Measurements from ENCODE around the gene NFATC3. TPM values are rescaled to one million over a fixed set of nuclear protein-coding genes. Genes with fewer than 3 reads are reported as not detected.
A peak's percentile ranks its signal among the peaks of the same experiment; 100 is the strongest.

NFATC3 gene
- polyA plus RNA-seq, 3 donors: 14.3 to 21.8 (median 15.8) TPM

DNA sequence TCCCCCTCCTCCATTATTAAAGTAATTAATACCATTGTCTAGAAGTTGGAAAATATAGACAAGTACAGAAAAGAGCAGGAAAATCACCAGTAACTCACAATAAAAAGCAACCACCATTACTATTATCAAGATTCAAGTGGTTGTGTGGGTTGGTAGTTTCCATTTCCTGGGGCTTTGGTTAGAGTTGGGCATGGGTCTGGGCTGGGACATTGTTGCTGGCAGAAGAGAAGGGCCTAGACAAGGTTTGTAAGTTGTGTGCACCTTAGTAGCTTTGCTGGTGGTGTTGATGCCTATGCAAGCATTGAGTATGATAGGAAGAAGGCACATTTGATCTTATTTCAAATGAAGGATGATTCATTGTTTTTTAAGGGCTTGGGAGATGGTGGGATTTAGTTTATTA lies 25.4 kb upstream of the NFATC3 start:
- peaks cover 0 to under 1% (median 0%) of the 10 kb centered on the region in 7 donors for H3K9me3 Mint-ChIP-seq
- peak overlapping the region in 3 of 7 donors; percentile 38 to 82 (median 74) for H3K27ac Mint-ChIP-seq
- Histone ChIP-seq H3K36me3 (replicated peaks in 1 of 2; ENCODE audit: control insufficient read depth in 1 of 2, insufficient read depth in 2 of 2, low read length in 2 of 2) (peaks cover 21 to 73% of the 10 kb centered on the region in 2 donors), H3K4me3 (replicated peaks in 1 of 3; ENCODE audit: low read depth in 2 of 3, low read length in 3 of 3) (no peak overlapping the region), H3K27ac (ENCODE audit: low read depth in 1 of 2, low read length in 2 of 2) (peak overlapping the region in 1 of 2 donors; percentile 68), H3K9me3 (replicated peaks in 1 of 2; ENCODE audit: control insufficient read depth in 1 of 2, insufficient read depth in 1 of 2, low read length in 2 of 2) (no peaks in the 10 kb centered on the region), H4K20me1 (ENCODE audit: insufficient read depth, low read length) (no peaks in the 10 kb centered on the region), H3K27me3 (ENCODE audit: control insufficient read depth in 2 of 2, insufficient read depth in 2 of 2, low read length in 2 of 2) (no peaks in the 10 kb centered on the region), H2AFZ (ENCODE audit: insufficient read depth, low read depth, low read length, poor library complexity, severe bottlenecking) (no peak overlapping the region), H3K9ac (ENCODE audit: insufficient read depth, low read length, poor library complexity, severe bottlenecking) (no peak overlapping the region), H3K79me2 (ENCODE audit: insufficient read depth, low read length) (no peaks in the 10 kb centered on the region), H3K4me1 (ENCODE audit: control insufficient read depth in 1 of 2, insufficient read depth in 2 of 2, low read length in 2 of 2) (peaks cover 47 to 48% of the 10 kb centered on the region in 2 donors), H3K4me2 (replicated peaks; ENCODE audit: extremely low read depth, low read length, poor library complexity, severe bottlenecking) (no peak overlapping the region)
- H3K4me3 Mint-ChIP-seq: no peak overlapping the region
- H3K36me3 Mint-ChIP-seq: peaks cover 51 to 72% of the 10 kb centered on the region in 2 donors
- H3K27me3 Mint-ChIP-seq (ENCODE audit: low read depth in 3 of 3): peaks cover 0 to 2% (median 0%) of the 10 kb centered on the region in 3 donors
- peaks cover 54% of the 10 kb centered on the region for H3K4me1 Mint-ChIP-seq
- DNase-seq: no peak
- TF ChIP-seq, protein P1, sequence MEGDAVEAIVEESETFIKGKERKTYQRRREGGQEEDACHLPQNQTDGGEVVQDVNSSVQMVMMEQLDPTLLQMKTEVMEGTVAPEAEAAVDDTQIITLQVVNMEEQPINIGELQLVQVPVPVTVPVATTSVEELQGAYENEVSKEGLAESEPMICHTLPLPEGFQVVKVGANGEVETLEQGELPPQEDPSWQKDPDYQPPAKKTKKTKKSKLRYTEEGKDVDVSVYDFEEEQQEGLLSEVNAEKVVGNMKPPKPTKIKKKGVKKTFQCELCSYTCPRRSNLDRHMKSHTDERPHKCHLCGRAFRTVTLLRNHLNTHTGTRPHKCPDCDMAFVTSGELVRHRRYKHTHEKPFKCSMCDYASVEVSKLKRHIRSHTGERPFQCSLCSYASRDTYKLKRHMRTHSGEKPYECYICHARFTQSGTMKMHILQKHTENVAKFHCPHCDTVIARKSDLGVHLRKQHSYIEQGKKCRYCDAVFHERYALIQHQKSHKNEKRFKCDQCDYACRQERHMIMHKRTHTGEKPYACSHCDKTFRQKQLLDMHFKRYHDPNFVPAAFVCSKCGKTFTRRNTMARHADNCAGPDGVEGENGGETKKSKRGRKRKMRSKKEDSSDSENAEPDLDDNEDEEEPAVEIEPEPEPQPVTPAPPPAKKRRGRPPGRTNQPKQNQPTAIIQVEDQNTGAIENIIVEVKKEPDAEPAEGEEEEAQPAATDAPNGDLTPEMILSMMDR (IDR thresholded peaks at IDR 0.05): no peak
- intact Hi-C loops (cut with micrococcal nuclease): loop anchor here in 1 of 2 donors (5.0 to 10.0 kb wide), 2 partner anchors 178 to 235 kb away; partner anchors contain the start of gene NRN1L

DNA sequence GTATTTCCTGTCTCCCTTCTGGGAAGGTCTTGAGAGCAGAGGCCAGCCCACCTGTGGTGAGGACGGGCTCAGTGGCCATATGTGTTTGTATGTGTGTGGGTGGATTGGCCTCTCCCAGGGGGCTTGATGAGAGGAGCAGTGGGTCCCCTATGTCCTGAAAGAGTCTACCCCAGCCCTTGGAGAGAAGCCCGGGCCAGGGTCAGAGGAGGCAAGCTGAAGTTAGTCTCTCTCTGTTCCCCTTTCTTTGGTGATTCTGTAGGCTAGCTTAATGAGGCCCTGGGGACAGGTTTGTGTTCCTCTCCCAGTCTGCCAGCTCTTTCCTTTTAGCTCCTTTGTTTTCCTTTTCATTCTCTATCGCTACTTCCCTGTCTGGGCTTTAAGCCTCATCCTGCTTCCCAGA lies 23.8 kb upstream of the NFATC3 start:
- no peak overlapping the region for H3K4me2 ChIP-seq (replicated peaks; ENCODE audit: extremely low read depth, low read length, poor library complexity, severe bottlenecking)
- H3K9me3 ChIP-seq (replicated peaks in 1 of 2; ENCODE audit: control insufficient read depth in 1 of 2, insufficient read depth in 1 of 2, low read length in 2 of 2): no peaks in the 10 kb centered on the region
- H3K4me1 ChIP-seq (ENCODE audit: control insufficient read depth in 1 of 2, insufficient read depth in 2 of 2, low read length in 2 of 2): peaks cover 55 to 56% of the 10 kb centered on the region in 2 donors
- H3K27ac Mint-ChIP-seq: peak overlapping the region; percentile 65 to 94 (median 81)
- no peaks in the 10 kb centered on the region for H3K9me3 Mint-ChIP-seq
- peaks cover 16 to 70% of the 10 kb centered on the region in 2 donors for H3K36me3 ChIP-seq (replicated peaks in 1 of 2; ENCODE audit: control insufficient read depth in 1 of 2, insufficient read depth in 2 of 2, low read length in 2 of 2)
- H3K4me1 Mint-ChIP-seq: peaks cover 64% of the 10 kb centered on the region
- H3K27me3 Mint-ChIP-seq (ENCODE audit: low read depth in 3 of 3): peaks cover 0 to 2% (median 0%) of the 10 kb centered on the region in 3 donors
- peak overlapping the region in 1 of 2 donors; percentile 47 for H3K4me3 Mint-ChIP-seq
- no peaks in the 10 kb centered on the region for H3K79me2 ChIP-seq (ENCODE audit: insufficient read depth, low read length)
- H3K27me3 ChIP-seq (ENCODE audit: control insufficient read depth in 2 of 2, insufficient read depth in 2 of 2, low read length in 2 of 2): no peaks in the 10 kb centered on the region
- intact Hi-C loops (cut with micrococcal nuclease): loop anchor here in 1 of 2 donors (5.0 to 10.0 kb wide), 2 partner anchors 179 to 237 kb away; partner anchors contain the start of gene NRN1L
- 67% methylated on average over 2 of the region's 3 CpGs for WGBS (ENCODE audit: insufficient coverage)
- H3K36me3 Mint-ChIP-seq: peaks cover 48 to 74% of the 10 kb centered on the region in 2 donors
- DNase-seq: no peak
- peak overlapping the region; percentile 23 for H3K9ac ChIP-seq (ENCODE audit: insufficient read depth, low read length, poor library complexity, severe bottlenecking)
- H2AFZ ChIP-seq (ENCODE audit: insufficient read depth, low read depth, low read length, poor library complexity, severe bottlenecking): peak overlapping the region; percentile 24
- TF ChIP-seq, protein P1 (IDR thresholded peaks at IDR 0.05): no peak
- no peak overlapping the region for H3K4me3 ChIP-seq (replicated peaks in 1 of 3; ENCODE audit: low read depth in 2 of 3, low read length in 3 of 3)
- H3K27ac ChIP-seq (ENCODE audit: low read depth in 1 of 2, low read length in 2 of 2): peak overlapping the region; percentile 68 to 72
- no peaks in the 10 kb centered on the region for H4K20me1 ChIP-seq (ENCODE audit: insufficient read depth, low read length)

Data from CD14-positive monocyte (primary cell).